A204.1 (cell line): ENCODE data around the gene DPEP1.

Experiments used
- FAIRE-seq: peaks from 2 replicates; lab custom pipeline; 2012; peaks lifted over from hg19 to GRCh38; lab: Jason Lieb, UNC

The DPEP1 gene

GRCh38 chr16:89599451-89599858, 14.0 kb upstream of the DPEP1 start:
- FAIRE-seq: no peak

GRCh38 chr16:89599902-89600301, 13.5 kb upstream of the DPEP1 start:
- FAIRE-seq: no peak

GRCh38 chr16:89600427-89600826, 13.0 kb upstream of the DPEP1 start:
- no peak for FAIRE-seq

GRCh38 chr16:89600956-89601355, 12.5 kb upstream of the DPEP1 start:
- no peak for FAIRE-seq

- FAIRE-seq: no peak
Measured at GRCh38 chr16:89601906-89602272, 11.6 kb upstream of the DPEP1 start.

GRCh38 chr16:89602273-89602951, 11.0 kb upstream of the DPEP1 start:
- FAIRE-seq: no peak

- no peak for FAIRE-seq
Measured at GRCh38 chr16:89602952-89603590, 10.4 kb upstream of the DPEP1 start.

GRCh38 chr16:89604764-89605163, 8.7 kb upstream of the DPEP1 start:
- FAIRE-seq: no peak

GRCh38 chr16:89605186-89605970, 8.1 kb upstream of the DPEP1 start:
- FAIRE-seq: no peak

GRCh38 chr16:89606006-89606405, 7.4 kb upstream of the DPEP1 start:
- no peak for FAIRE-seq

- no peak for FAIRE-seq
Measured at GRCh38 chr16:89607453-89607852, 6.0 kb upstream of the DPEP1 start.

- FAIRE-seq: no peak
Measured at GRCh38 chr16:89607937-89608740, 5.3 kb upstream of the DPEP1 start.

- FAIRE-seq: no peak
Measured at GRCh38 chr16:89610108-89610453, 3.4 kb upstream of the DPEP1 start.

- no peak for FAIRE-seq
Measured at GRCh38 chr16:89612415-89613166, 851 bp upstream of the DPEP1 start.

GRCh38 chr16:89613954-89614459, 565 bp downstream of the DPEP1 start:
- no peak for FAIRE-seq

- no peak for FAIRE-seq
Measured at GRCh38 chr16:89615176-89615575, 1.7 kb downstream of the DPEP1 start.

GRCh38 chr16:89615596-89616090, 2.2 kb downstream of the DPEP1 start:
- FAIRE-seq: no peak

GRCh38 chr16:89616623-89617022, 3.2 kb downstream of the DPEP1 start:
- FAIRE-seq: no peak

- FAIRE-seq: no peak
Measured at GRCh38 chr16:89617036-89617435, 3.6 kb downstream of the DPEP1 start.

- FAIRE-seq: no peak
Measured at GRCh38 chr16:89618109-89618998, 4.9 kb downstream of the DPEP1 start.

- FAIRE-seq: no peak
Measured at GRCh38 chr16:89619840-89620239, 6.4 kb downstream of the DPEP1 start.
